Tibial nerve (tissue), 4 donors: Measurements from ENCODE around the gene RBFOX1. TPM values are rescaled to one million over a fixed set of nuclear protein-coding genes. Genes with fewer than 3 reads are reported as not detected.
A peak's percentile ranks its signal among the peaks of the same experiment; 100 is the strongest.

Source experiments
- DNase-seq, 2 donors: peaks; one replicate each; pipeline ENCODE4 v3.0.0-alpha.2; 2019; ENCODE audit warnings: low spot score in 2 of 2
- H3K27ac ChIP-seq, 4 donors: fragments of 200-600 bp; sonication (generic) in 3 of 4; one replicate each; pipeline ENCODE4 v1.5.1; 2017 to 2019; ENCODE audit warnings: mild to moderate bottlenecking in 1 of 4
- H3K27me3 ChIP-seq, 2 donors: fragments of 200-600 bp; sonication (generic) in 1 of 2; one replicate each; pipeline versions ENCODE4 v1.5.1 to v1.6.0; 2017 to 2019
- H3K36me3 ChIP-seq, 3 donors: fragments of 200-600 bp; sonication (generic); one replicate each; pipeline ENCODE4 v1.5.1; 2018 to 2019
- H3K4me1 ChIP-seq, 4 donors: fragments of 200-600 bp; sonication (generic) in 3 of 4; one replicate each; pipeline ENCODE4 v1.5.1; 2017 to 2019
- H3K4me3 ChIP-seq, 4 donors: fragments of 200-600 bp; sonication (generic) in 3 of 4; one replicate each; pipeline ENCODE4 v1.5.1; 2017 to 2019; ENCODE audit warnings: mild to moderate bottlenecking in 1 of 4, moderate library complexity in 1 of 4
- H3K9me3 ChIP-seq, 4 donors: fragments of 200-600 bp; sonication (generic) in 3 of 4; one replicate each; pipeline ENCODE4 v1.5.1; 2017 to 2019
- CTCF ChIP-seq, 5 experiments: fragments of 200-600 bp in 3 of 5; fragments of 450-650 bp in 2 of 5; sonication (generic) in 3 of 5; IDR thresholded peaks; one replicate each; pipeline ENCODE4 v1.5.1; 2016 to 2019; ENCODE audit warnings: antibody characterized with exemption in 5 of 5, mild to moderate bottlenecking in 3 of 5, moderate library complexity in 2 of 5
- EP300 ChIP-seq, 2 donors: sonication (generic); formaldehyde crosslinking; IDR thresholded peaks; one replicate each; pipeline ENCODE4 v1.6.1; 2017; ENCODE audit warnings: antibody characterized with exemption in 2 of 2, mild to moderate bottlenecking in 1 of 2
- POLR2A ChIP-seq, 2 donors: fragments of 450-650 bp; IDR thresholded peaks; one replicate each; pipeline ENCODE4 v1.6.1; 2017; ENCODE audit warnings: antibody characterized with exemption in 2 of 2, mild to moderate bottlenecking in 2 of 2, moderate library complexity in 2 of 2
- WGBS, 2 donors: methylation state at CpG; one replicate each; pipeline ENCODE4 v1.1.5; 2018; 5-methylcytosine and 5-hydroxymethylcytosine counted together
- total RNA-seq, 4 donors: library from RNA; depleted of rRNA; stranded (reverse); fragments of >200 nt; gene quantifications; one replicate each; pipeline ENCODE4 v1.1.0, GENCODE V29; 2016

Gene RBFOX1
- total RNA-seq, 4 donors from 2014 or later = 0.22 to 2.1 (median 1.3) TPM; not detected in 1

GRCh38 chr16:7313170-7313569 lies 19.5 kb upstream of the RBFOX1 start:
- DNase-seq = peak in 1 of 2 donors; percentile 7
- Histone ChIP-seq H3K27me3 (peaks cover 0 to 3% of the 10 kb centered on the region in 2 donors), H3K4me3 (no peak overlapping the region), H3K9me3 (no peaks in the 10 kb centered on the region), H3K27ac (no peak overlapping the region), H3K36me3 (no peaks in the 10 kb centered on the region), H3K4me1 (no peaks in the 10 kb centered on the region)
- WGBS, 2 donors = 25 to 35% methylated on average over 5 of the region's 5 CpGs
- TF ChIP-seq EP300 (IDR thresholded peaks at IDR 0.05) = no peak
- peak in 3 of 5 experiments; percentile 13 to 37 (median 19) for TF ChIP-seq CTCF (IDR thresholded peaks at IDR 0.05)
- no peak for TF ChIP-seq POLR2A (IDR thresholded peaks at IDR 0.05)

GRCh38 chr16:7314163-7314562 lies 18.5 kb upstream of the RBFOX1 start:
- TF ChIP-seq POLR2A (IDR thresholded peaks at IDR 0.05) (no peak), CTCF (IDR thresholded peaks at IDR 0.05) (no peak), EP300 (IDR thresholded peaks at IDR 0.05) (no peak)
- no peak for DNase-seq
- Histone ChIP-seq H3K36me3 (no peaks in the 10 kb centered on the region), H3K9me3 (no peaks in the 10 kb centered on the region), H3K27ac (no peak overlapping the region), H3K4me3 (no peak overlapping the region), H3K4me1 (no peaks in the 10 kb centered on the region), H3K27me3 (no peaks in the 10 kb centered on the region)
- 30 to 32% methylated on average over 12 of the region's 12 CpGs for whole genome bisulfite sequencing, 2 donors

- H3K27ac ChIP-seq = no peak overlapping the region
- H3K4me3 ChIP-seq = no peak overlapping the region
- H3K4me1 ChIP-seq = no peaks in the 10 kb centered on the region
- 56 to 57% methylated on average over 1 of the region's 1 CpG for WGBS, 2 donors
- no peaks in the 10 kb centered on the region for H3K27me3 ChIP-seq
- TF ChIP-seq CTCF (IDR thresholded peaks at IDR 0.05) (no peak), POLR2A (IDR thresholded peaks at IDR 0.05) (no peak), EP300 (IDR thresholded peaks at IDR 0.05) (no peak)
- no peaks in the 10 kb centered on the region for H3K9me3 ChIP-seq
- no peaks in the 10 kb centered on the region for H3K36me3 ChIP-seq
- DNase-seq = no peak
Observed at GRCh38 chr16:7315813-7316212, 16.8 kb upstream of the RBFOX1 start.

GRCh38 chr16:7316281-7316888 lies 16.3 kb upstream of the RBFOX1 start:
- Histone ChIP-seq H3K27ac (no peak overlapping the region), H3K36me3 (no peaks in the 10 kb centered on the region), H3K27me3 (no peaks in the 10 kb centered on the region), H3K4me1 (no peaks in the 10 kb centered on the region), H3K4me3 (no peak overlapping the region), H3K9me3 (no peaks in the 10 kb centered on the region)
- DNase-seq = no peak
- TF ChIP-seq POLR2A (IDR thresholded peaks at IDR 0.05) (no peak), EP300 (IDR thresholded peaks at IDR 0.05) (no peak), CTCF (IDR thresholded peaks at IDR 0.05) (no peak)

GRCh38 chr16:7317982-7318381 lies 14.7 kb upstream of the RBFOX1 start:
- H3K36me3 ChIP-seq = no peaks in the 10 kb centered on the region
- no peaks in the 10 kb centered on the region for H3K27me3 ChIP-seq
- H3K4me3 ChIP-seq = no peak overlapping the region
- H3K9me3 ChIP-seq = no peaks in the 10 kb centered on the region
- H3K27ac ChIP-seq = no peak overlapping the region
- no peak for TF ChIP-seq EP300 (IDR thresholded peaks at IDR 0.05)
- TF ChIP-seq POLR2A (IDR thresholded peaks at IDR 0.05) = no peak
- no peak for TF ChIP-seq CTCF (IDR thresholded peaks at IDR 0.05)
- no peaks in the 10 kb centered on the region for H3K4me1 ChIP-seq
- whole genome bisulfite sequencing, 2 donors = 95% methylated on average over 5 of the region's 5 CpGs
- DNase-seq = no peak
